ENCODE results near the gene IFNA4. TPM values are rescaled to one million over a fixed set of nuclear protein-coding genes. Genes with fewer than 3 reads are reported as not detected.
A peak's percentile ranks its signal among the peaks of the same experiment; 100 is the strongest.
"Not testable (repeated sequence)": the region's sequence is repeated elsewhere in the genome, so short reads cannot be mapped to it uniquely, and the experiment has no call there.

IFNA4 gene
- total RNA-seq, 1 donor from 2014 or later = not detected

GRCh38 chr9:21213411-21214326 lies 26.3 kb upstream of the IFNA4 start:
- H3K4me3 ChIP-seq; DNase-seq (ENCODE audit: low spot score in 2 of 2); H3K27ac ChIP-seq; H3K36me3 ChIP-seq; H3K27me3 ChIP-seq; intact Hi-C loops (cut with DNase I); H3K4me1 ChIP-seq; H3K9me3 ChIP-seq: not testable (repeated sequence)
- TF ChIP-seq CTCF (IDR thresholded peaks at IDR 0.05) = peak in 1 of 3 experiments; percentile 13

- H3K4me1 ChIP-seq; DNase-seq (ENCODE audit: low spot score in 2 of 2); H3K36me3 ChIP-seq; H3K27ac ChIP-seq; H3K9me3 ChIP-seq; H3K27me3 ChIP-seq; intact Hi-C loops (cut with DNase I); H3K4me3 ChIP-seq: not testable (repeated sequence)
Measured at GRCh38 chr9:21212160-21212559, 24.8 kb upstream of the IFNA4 start.

GRCh38 chr9:21210782-21211181 lies 23.4 kb upstream of the IFNA4 start:
- H3K9me3 ChIP-seq; H3K36me3 ChIP-seq; H3K27me3 ChIP-seq; intact Hi-C loops (cut with DNase I); H3K4me1 ChIP-seq; H3K27ac ChIP-seq; H3K4me3 ChIP-seq; DNase-seq (ENCODE audit: low spot score in 2 of 2): not testable (repeated sequence)

- TF ChIP-seq CTCF (IDR thresholded peaks at IDR 0.05) = no peak
- Histone ChIP-seq H3K4me3 (no peak overlapping the region), H3K4me1 (no peaks in the 10 kb centered on the region), H3K9me3 (no peaks in the 10 kb centered on the region), H3K27ac (no peak overlapping the region), H3K27me3 (no peaks in the 10 kb centered on the region), H3K36me3 (no peaks in the 10 kb centered on the region)
- intact Hi-C loops (cut with DNase I) = no loop called here
- no peak for DNase-seq (ENCODE audit: low spot score in 2 of 2)
Measured at GRCh38 chr9:21210311-21210710, 22.9 kb upstream of the IFNA4 start.

GRCh38 chr9:21207043-21207442 lies 19.7 kb upstream of the IFNA4 start, which contains the start of gene IFNA10:
IFNA10 (minus strand) TSS chr9:21207143; CDS start chr9:21207097, 46 bp downstream.
- H3K4me3 ChIP-seq; intact Hi-C loops (cut with DNase I); H3K36me3 ChIP-seq; H3K27ac ChIP-seq; H3K27me3 ChIP-seq; H3K4me1 ChIP-seq; DNase-seq (ENCODE audit: low spot score in 2 of 2); H3K9me3 ChIP-seq: not testable (repeated sequence)

- DNase-seq (ENCODE audit: low spot score in 2 of 2) = no peak
- no peak for TF ChIP-seq CTCF (IDR thresholded peaks at IDR 0.05)
- intact Hi-C loops (cut with DNase I) = no loop called here
- Histone ChIP-seq H3K9me3 (no peaks in the 10 kb centered on the region), H3K27ac (no peak overlapping the region), H3K4me1 (no peaks in the 10 kb centered on the region), H3K27me3 (no peaks in the 10 kb centered on the region), H3K4me3 (no peak overlapping the region), H3K36me3 (no peaks in the 10 kb centered on the region)
Measured at GRCh38 chr9:21205204-21205603, 17.8 kb upstream of the IFNA4 start.

GRCh38 chr9:21202105-21202504 lies 14.7 kb upstream of the IFNA4 start, which contains the start of gene IFNA7:
IFNA7 (minus strand) TSS chr9:21202205; CDS start chr9:21202165, 40 bp downstream.
- H3K27ac ChIP-seq; DNase-seq (ENCODE audit: low spot score in 2 of 2); H3K9me3 ChIP-seq; H3K4me1 ChIP-seq; H3K27me3 ChIP-seq; H3K4me3 ChIP-seq; H3K36me3 ChIP-seq; intact Hi-C loops (cut with DNase I): not testable (repeated sequence)
